ENCODE results near the gene ASL.
"Not testable (repeated sequence)": the region's sequence is repeated elsewhere in the genome, so short reads cannot be mapped to it uniquely, and the experiment has no call there.

The ASL gene

GRCh38 chr7:66110856-66111255 is 35.2 kb downstream of the ASL start:
- H3K4me3 ChIP-seq (ENCODE audit: control insufficient read depth, low read depth, low read length): no peak overlapping the region
- no peak for TF ChIP-seq CTCF (conservative IDR thresholded peaks at IDR 0.05; ENCODE audit: control insufficient read depth, insufficient read depth, low read depth, low read length)
- peak; percentile 97 for DNase-seq (ENCODE audit: low read depth)

GRCh38 chr7:66114743-66115649 is 39.4 kb downstream of the ASL start, which contains the start of gene CRCP:
TSS of gene CRCP (plus strand) at chr7:66114847. CDS start at chr7:66114963, 116 bp downstream.
- DNase-seq (ENCODE audit: low read depth): peak; percentile 79
- peak within 1 kb of the TSS; percentile 88 for H3K4me3 ChIP-seq (ENCODE audit: control insufficient read depth, low read depth, low read length)
- TF ChIP-seq CTCF (conservative IDR thresholded peaks at IDR 0.05; ENCODE audit: control insufficient read depth, insufficient read depth, low read depth, low read length): peak; percentile 60

- DNase-seq (ENCODE audit: low read depth); H3K4me3 ChIP-seq (ENCODE audit: control insufficient read depth, low read depth, low read length): not testable (repeated sequence)
Measured at GRCh38 chr7:66116680-66117420, 41.2 kb downstream of the ASL start.

GRCh38 chr7:66118603-66119002 is 43.0 kb downstream of the ASL start:
- TF ChIP-seq CTCF (conservative IDR thresholded peaks at IDR 0.05; ENCODE audit: control insufficient read depth, insufficient read depth, low read depth, low read length): no peak
- no peak overlapping the region for H3K4me3 ChIP-seq (ENCODE audit: control insufficient read depth, low read depth, low read length)
- DNase-seq (ENCODE audit: low read depth): no peak

DNA sequence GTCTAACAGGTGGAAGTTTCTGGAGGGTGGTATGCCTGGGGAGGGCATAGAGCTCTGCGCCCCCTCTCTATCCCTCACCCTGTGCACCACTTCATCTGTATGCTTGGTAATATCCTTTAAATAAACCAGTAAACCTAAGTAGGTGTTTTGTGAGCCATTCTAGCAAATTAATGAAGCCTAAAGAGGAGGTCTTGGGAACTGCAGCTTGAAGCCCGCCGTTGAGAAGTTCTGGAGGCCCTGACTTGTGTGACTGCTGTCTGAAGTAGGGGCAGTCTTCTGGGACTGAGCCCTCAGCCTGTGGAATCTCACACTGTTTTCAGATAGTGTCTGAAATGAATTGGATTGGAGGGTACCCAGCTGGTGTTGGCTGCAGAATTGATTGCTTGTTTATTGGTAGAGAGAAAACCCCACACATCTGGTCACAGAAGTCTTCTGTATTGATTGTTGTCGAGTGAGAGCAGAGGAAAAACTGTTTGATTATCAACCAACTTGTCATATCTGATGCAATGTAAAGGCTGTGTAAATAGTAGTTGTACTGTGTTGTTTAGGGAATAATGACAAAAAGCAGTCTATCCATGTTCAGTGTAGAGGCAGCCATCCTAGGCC is 43.7 kb downstream of the ASL start:
- no peak overlapping the region for H3K4me3 ChIP-seq (ENCODE audit: control insufficient read depth, low read depth, low read length)
- no peak for TF ChIP-seq CTCF (conservative IDR thresholded peaks at IDR 0.05; ENCODE audit: control insufficient read depth, insufficient read depth, low read depth, low read length)
- no peak for DNase-seq (ENCODE audit: low read depth)

DNA sequence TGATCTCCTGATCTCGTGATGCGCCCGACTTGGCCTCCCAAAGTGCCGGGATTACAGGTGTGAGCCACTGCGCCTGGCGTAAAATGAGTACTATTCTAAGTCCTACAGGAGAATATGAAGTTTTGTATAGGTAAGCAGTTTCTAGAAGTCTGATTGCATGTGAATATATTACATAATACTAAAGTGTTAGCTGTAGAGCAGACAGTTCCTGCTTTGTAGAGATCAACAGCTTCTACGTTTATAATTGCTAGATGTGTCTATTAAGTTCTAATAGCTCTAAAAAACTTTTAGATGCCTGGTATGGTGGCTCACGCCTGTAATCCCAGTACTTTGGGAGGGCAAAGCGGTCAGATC is 47.5 kb downstream of the ASL start:
- no peak overlapping the region for H3K4me3 ChIP-seq (ENCODE audit: control insufficient read depth, low read depth, low read length)
- no peak for TF ChIP-seq CTCF (conservative IDR thresholded peaks at IDR 0.05; ENCODE audit: control insufficient read depth, insufficient read depth, low read depth, low read length)
- no peak for DNase-seq (ENCODE audit: low read depth)

- not testable (repeated sequence) for H3K4me3 ChIP-seq (ENCODE audit: control insufficient read depth, low read depth, low read length); DNase-seq (ENCODE audit: low read depth)
Measured at GRCh38 chr7:66124569-66124861, 48.9 kb downstream of the ASL start.

Data from fibroblast of mammary gland (primary cell).